Bone marrow (tissue), 2 donors: ENCODE measurements around the gene SUMF1.

Experiments used
- DNase-seq, 2 donors: peaks; one replicate each; lab custom pipeline; 2025; lab: John Stamatoyannopoulos, UW

SUMF1 gene

DNA sequence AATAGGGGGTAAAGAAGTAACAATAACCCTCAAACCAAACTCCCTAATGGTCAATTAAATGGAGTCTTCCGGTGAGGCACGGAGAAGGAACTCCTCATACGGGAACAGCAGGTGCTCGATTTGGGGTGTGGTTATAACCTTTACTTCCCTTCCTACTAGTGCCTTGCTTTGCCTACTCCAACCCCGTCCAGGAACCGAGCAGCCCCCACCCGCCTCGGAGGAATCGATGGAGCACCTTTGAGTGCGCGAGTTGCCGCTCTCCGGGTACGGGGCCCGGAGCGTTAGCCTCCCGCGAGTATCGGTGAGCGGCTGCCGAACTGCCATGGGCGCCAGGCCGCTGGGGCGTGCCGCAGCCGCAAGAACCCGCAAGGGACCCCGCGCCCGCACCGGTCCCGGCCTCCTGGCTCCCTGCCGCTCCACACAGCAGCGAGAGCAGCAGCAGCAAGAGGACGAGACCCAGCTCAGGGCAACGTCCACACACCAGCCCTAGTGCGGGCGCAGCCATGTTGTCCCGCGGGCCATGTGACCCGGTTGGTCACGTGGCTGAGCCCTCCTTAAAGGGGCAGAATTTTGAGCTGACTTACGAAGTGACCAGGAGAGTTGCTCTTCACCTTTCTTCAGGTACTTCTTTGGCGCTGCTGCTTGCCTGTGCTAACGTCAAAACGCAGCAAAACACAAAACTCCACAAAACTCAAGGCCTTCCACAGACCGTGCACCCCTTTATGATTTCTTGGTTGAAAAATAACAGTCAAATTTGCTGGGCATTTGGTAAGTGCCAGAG, at the start of gene SUMF1:
Gene SUMF1, minus strand, starts transcription at position 529 of the 781 bp plus-strand sequence. Its CDS starts 24 bp downstream, at position 505.
- peak; percentile 29 to 45 for DNase-seq

DNA sequence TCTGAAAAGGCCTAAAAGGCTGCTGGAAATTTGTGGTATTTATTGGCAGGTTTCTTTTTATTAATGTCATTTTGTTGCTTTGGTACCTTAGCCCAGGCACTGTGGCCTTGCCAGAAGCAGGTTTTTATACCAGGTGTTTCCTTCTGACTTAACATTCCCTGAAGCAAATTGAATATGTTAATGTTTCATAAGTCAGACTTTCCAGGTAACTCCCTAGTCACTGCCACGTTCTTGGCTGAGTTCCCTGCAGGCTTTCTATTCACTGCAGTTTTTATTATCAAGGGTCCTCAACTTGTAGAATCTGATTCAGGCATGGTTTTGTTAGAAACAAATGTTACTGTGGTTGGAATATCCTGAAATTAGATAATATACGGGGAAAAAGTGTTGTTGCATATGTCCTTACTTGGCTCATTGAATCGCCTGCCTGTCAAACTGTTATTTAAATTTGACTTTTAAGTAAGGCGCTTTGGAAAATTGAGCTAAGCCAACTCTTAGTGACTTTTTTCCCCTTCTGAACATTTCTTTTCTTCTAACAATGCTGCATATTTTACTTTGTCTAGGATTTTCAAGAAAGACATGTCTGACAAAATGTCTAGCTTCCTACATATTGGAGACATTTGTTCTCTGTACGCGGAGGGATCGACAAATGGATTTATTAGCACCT, 49.0 kb upstream of the SUMF1 start:
- no peak for DNase-seq

DNA sequence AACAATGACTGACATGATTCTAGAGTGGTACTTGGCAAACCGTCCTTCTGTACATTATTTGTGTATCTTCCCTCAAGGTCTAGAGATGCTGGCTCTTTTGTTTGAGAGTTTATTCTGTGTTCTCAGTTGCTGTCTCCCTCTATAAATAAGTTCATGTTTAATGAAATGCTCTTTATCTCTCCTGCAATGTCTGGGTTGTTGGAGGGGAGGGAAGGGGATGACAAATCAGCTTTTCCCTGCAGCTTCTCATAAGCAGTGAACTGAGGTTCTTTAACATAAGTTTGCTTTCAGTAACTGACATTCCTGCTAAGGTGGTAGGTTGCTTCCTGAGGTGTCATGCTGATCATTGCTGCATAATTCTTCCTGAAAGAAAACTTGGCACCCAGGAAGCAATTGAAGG, 47.8 kb upstream of the SUMF1 start:
- no peak for DNase-seq

DNA sequence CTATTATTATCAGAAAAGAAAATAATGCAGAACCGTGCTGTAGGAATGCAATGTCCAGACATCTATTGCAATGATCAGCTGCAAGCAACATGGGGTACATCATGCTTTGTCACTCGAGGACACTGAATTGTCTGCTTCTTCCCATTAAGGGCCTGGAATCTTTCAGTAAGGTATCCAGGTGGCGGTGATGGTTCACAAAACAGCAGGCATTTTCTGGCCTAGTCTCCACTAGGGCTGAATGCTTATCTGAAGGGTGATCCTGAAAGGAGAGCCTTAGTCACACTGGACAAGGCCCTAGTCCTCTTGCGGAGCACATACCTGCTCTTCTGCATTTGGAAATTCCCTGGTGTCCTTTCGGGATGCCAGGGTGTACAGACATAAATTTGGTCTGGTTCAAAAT, 47.3 kb upstream of the SUMF1 start:
- DNase-seq, result no peak

DNA sequence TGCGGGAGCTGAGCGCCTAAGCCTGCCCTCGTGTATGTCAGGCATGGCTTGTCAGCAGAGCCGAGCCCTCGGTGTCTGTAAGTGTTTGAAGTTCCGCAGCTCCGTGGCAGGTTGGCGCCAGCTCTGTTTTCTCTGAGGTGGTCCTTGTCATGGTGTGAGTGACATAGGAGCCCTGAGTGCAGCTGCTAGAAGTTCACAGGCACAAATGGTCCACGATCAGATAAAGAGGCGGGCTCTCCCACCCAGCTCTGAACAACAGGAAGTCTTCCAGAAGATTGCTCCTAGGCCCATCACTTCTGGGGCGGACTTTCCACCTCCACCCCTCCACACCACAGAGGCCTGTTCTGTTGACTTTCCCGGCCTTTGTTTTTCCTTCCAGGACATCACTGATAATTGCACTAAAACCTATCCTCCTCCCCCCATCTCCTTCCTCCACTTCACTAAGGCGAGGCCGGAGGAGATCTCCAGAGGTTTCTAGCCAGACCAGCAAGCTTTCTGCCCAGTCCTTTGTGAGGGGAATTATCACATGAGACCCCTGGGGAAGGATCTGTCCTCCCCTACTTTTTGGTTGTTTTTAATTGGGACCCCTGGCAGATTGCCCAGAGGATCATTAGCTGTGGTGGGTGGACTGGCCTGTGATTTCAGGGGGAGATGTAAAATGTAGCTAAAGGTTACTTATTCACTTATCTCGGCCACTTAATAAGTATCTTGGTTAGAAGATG, 46.0 kb upstream of the SUMF1 start:
- DNase-seq, result no peak

DNA sequence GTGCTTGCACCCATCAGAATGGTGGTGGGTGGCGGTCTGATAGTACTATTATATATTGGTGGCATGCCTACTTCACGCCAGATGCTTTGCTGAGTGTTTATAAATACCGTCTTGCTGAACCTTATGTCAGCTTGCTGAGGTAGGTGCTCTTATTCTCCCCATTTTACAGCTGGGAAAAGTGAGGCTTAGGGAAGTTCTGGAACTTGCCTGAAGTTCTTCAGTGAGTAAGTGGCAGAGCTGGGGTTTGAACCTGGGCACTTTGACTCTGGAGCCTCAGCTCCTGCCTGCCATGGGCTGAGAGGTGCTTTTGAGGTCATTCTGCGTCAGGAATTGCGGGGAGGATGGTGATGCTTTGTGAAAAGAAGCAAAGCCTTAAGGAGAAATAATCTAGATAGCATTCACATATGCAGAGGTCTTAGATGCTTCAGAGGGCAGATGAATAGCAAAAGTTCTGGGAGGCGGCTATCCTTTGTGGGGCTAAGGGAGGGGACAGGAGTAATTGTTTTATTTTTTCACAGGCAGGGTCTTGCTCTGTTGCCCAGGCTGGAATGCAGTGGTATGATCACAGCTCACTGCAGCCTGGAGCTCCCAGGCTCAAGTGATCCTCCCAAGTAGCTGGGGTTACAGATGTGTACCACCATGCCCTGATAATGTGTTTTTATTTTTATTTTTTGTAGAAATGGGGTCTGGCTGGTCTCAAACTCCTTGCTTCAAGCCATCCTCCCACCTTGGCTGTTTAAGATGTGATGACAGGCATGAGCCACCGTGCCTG, 44.6 kb upstream of the SUMF1 start:
- DNase-seq, result no peak

DNA sequence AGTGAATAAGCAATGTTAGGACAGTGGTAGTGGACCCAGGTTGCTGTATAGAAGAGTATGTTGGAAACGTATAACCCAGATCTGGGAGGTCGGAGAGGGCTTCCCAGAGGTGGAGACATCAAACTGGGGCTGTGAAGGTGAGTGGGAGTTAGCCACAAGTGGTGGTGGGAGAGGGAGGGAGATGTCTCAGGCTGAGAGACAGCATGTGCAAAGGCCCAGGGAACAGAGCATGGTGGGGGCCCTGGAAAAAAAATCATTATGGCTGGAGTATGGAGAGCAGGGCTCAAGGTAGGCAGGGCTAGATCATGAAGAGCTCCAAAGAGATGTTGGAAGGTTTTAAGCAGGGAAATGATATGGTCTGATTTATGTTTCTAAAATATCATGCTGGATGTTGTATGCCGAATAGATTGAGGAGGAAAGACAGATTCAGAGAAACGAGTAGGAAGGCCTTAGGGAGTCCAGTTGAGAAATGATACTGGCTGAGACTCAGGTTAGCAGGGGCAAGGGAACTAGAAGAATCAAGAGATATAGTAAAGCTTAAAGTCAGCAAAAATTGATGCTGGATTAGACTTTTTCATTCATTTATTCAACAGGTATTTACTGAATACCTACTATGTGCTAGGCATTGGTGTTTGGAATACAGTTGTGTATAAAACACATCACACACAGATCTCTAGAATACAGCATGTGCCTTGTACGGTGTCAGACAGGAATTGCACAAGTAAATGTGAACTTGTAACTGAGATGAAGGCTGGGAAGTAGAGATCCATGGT, 43.1 kb upstream of the SUMF1 start:
- DNase-seq, result no peak

DNA sequence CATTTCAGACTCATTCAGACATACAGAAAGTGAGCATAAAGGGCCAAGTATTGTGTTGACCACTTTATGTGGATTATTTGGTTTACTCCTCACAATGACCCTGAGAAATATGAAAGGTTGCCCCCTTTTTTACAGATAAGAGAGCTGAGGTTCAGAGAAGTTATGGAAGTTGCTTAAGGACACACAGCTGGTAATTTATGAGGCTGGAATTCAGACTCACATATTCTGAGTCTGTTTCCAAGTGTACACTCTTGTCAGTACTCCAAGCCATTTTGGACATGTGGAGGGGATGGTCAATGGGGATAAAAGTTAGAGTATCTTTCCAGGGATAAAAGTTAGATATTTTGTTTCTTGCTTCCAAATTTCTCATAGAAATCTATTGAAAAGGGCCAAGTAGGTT, 42.0 kb upstream of the SUMF1 start:
- DNase-seq, result no peak

DNA sequence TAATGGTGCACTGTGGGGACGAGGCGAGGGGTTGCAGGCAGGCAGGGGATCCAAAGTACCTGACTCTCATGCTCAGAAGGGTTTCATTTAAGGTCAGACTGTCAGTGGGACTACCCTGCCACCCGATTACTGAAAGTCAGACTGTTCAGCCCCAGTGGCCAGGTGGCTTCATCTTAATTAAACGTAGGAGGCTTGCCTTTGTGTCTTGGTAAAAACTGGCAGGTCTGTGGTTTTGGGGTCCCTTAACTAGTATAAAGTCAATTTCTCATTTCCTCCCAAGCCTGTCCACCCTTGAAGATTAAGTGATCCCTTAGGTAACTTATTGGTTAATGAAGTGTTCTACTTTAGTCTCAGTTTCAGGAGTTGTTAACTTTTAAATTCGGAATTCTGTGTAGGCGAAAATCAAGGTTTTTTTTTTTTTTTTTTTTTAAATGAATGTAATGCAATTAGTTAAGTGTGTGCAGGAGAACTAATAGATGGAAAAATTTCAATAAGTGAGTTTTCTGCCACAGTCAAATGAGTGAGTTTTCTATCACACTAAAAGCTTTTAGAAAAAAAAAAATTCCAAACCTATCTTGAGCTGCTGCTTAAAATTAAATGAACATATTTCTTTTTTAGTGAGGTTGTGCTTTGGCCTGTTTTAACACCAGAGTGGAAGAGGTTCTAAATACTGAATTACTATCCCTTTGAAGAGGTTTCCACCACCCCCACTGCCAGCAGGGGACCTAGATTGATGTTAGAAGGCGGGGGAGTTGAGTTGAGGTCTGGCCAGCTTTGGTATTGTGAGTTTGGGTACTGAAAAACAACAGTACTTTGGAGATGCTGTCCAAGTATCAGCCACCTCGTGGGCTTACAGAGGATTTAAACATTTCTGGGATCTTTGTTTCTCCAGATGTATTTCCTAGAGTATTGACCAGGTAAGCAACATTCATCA, 41.2 kb upstream of the SUMF1 start:
- DNase-seq, result no peak

DNA sequence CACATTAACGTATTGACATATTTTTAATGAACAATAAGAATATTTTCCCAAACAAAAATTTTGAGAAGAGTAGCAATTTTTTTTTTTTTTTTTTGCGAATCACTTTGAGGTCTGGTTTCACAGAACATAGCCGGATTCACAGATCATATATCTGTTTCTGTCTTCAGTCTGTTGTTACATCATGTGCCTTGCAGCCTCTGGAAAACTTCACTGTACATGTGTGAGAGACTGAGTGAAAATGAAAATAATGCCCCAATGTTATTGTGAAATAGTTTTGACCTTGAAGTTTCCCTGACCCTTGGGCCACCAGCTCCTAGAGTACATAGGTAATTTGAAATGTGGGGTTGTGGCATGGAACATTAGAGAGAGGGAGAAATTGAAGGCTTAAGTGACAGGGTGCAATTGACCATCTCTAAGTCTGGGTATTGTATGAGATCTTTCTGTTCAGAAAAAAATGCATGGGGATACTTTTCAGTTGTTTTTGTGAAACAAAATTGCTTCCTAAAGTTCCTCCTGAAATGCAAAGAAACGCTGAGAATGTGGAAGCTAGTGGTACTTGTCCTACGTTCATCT, 40.0 kb upstream of the SUMF1 start:
- no peak for DNase-seq

DNA sequence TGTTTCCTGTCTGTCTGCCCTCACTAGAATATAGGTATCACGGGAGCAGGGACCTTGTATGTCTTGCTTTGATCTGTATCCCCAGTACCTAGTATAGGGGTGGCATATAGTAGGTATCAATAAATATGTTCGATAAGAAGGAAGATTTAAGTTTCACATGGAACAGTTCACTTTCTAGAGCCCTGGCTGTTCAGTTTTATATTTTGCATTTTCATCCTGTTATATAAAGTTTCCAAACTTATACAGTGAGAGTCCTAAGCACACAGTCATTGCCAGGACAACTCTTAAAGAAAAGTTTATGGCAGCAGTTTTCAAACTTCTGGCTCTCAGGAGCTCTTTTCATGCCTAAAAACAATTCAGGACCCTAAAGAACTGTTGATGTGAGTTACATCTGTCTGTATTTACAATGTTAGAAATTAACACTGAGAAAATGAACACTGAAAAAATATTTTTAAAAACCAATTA, 39.5 kb upstream of the SUMF1 start:
- DNase-seq, result no peak

DNA sequence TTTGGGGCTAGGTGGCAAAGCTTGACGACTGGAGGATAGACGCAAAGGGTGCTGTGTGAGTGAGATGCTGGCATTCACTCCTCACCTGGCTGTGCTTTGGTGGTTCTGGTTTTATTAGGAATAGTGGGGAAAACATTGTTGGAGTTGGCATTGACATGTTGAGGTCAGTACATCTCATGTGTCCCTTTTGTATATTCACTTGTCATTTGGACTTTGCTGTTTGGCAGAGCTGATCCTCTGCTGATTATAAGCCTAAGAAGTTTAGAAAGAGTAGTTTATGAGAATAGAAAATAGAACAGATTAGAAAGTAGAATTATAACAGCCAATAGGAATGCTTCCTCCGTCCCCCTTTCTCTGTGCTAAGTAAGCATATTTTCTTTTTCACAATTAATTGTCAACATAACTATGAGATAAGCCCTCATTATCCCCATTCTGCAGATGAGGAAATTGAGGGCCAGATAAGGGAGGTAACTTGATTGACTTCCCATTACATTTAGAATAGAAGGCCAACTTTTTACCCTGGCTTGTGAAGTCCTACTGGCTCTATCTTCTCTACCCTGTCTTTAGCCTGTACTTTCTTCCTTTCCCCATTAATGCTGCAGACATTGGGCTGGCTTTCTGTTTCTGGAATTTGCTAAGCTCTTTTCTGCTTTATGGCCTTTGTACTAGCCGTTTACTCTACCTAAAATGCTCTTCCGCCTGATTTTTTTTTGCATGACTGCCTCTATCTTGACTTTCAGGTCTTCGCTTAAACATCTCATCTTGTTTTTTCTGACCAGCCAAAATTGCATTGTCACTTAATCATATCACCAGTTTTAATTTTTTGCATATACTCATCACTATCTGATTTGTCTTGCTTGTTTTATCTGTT, 38.9 kb upstream of the SUMF1 start:
- DNase-seq, result no peak

DNA sequence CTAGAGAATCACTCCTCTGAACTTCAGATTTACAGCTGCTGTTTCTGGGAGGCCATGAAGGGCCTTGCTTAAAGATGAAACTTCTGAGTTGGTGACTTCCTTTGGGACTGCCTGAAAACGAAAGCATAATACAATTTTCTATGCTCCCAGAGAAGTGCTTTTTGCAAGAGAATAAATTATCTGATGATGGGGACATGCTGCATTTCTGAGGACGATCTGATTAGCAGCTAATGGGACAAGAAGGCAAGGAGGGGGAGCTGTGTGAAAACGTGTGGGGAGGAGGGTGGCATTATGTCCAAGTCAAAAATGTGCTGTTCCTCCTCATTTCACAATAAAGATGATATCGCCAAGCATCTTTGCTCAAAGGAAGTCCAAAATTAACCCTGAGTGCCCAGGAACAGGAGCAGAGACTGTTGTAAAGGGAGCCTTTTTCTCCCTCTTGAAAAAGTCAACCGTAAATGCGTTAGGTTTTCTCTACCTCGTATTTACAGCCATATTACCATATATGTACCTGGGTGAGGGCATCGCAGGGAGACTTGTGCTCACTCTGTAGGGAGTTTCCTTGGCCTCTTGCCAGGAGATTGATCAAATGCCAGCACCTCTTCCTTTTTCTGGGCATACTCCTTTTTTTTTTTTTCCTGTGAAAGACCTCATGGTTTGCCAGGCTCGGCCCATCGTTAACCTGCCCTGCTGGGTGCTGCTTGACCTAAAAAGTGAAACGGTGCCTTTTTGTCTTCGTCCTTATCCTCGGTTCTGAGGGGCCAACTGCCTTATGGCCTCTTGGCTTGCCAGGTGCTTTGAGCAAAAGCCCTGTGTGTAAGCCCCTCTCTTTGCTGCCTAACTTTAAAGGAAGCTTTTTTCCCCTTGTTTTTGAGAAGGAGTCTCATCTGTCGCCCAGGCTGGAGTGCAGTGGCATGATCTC, 37.5 kb upstream of the SUMF1 start:
- peak in 1 of 2 donors; percentile 53 for DNase-seq

DNA sequence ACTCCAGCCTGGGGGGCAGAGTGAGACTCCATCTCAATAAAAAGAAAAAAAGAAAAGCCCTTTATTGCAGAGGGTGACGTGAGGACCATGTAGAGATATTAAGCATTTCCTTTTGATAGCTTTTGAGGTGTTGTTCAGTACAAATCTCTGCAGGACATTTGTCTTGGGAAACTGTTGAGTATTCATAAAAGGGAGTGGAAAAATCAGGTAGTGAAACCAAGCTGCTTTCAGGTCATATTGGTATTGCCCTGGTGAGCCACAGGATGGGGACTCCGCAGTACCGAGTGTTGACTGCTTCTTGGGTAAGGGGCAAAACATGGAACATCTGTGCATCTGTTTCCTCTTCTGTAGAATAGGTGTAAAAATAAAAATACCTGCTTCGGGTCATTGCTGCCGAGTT, 36.0 kb upstream of the SUMF1 start:
- DNase-seq, result no peak

DNA sequence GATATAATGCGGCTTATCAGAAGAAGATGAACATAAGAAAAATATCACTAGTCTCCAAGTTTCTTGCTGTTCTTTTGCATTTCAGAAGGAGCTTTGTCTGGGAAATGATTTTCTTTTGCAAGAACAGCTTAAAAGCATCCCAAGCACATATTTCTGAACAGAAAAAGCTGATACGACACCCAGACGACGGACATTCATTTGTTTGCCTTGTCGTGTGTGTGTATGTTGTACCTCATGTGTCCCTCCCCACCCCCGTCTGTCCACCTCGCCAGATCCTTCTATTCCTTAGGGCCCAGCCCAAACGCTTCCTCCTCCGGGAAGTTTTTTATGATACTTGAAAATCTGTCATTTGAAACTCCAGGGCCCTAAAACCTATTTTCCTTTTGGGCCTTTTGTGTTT, 34.9 kb upstream of the SUMF1 start:
- no peak for DNase-seq

DNA sequence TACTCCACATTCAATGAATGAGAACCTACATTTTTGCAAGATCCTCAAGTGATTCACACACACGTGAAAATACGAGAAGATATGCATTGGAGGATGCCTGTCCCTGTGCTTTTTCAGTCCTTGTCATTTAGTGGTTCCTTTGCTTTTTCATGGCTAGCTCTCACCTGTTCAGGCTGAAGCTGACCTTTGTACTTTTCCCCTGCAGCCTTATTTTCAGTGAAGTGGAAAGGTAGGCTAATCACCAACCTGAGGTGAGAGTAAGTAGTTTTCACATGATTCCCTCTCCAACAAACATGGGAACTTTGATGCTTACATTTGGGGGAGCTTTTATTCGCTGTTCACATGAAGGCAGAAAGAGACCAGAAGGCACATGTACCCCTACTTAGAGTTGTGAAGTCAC, 34.4 kb upstream of the SUMF1 start:
- DNase-seq, result no peak

DNA sequence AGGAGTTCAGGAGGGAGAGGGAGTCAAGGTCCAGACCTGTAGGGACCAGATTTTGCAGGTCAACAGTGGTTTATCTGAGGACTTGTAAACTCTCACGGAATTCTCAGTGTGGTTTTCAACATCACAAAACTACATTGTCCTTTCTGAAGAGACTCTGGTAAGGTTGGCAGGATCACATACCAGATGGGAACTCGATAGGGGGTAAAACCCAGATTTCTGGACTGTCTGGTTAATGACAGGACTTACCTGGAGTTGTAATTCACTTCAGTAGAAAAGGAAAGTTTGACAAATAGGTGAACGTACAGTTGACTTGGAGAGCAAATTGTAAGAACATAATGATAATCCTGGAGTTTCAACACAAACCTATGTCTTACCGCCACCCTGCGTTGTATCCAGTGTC, 31.4 kb upstream of the SUMF1 start:
- DNase-seq, result no peak

DNA sequence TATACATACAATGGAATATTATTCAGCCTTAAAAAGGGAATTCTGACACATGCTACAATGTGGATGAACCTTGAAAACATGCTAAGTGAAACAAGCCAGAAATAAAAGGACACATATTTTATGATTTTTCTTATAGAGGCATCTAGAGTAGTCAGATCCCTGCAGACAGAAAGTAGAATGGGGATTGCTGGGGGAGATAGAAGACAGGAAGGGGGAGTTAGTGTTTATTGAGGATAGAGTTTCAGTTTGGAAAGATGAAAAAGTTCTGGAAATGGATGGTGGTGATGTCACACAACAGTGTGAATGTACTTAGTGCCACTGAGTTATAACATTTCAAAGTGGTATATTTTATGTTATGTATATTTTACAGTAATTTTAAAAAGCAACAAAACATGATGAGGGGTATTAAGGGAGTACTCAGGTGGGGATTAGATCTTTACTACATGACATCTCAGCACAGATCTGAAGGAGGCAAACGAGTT, 30.8 kb upstream of the SUMF1 start:
- DNase-seq, result no peak
